DLD1 (cell line): Measurements from ENCODE around the gene VPS37B.

Source experiments
- in situ Hi-C: cut with HindIII; loops from 2 replicates; pipeline ENCODE4 v1.10.0; 2017; ENCODE audit warnings: low sequenced_read_pairs

Gene VPS37B

GRCh38 chr12:122844366-122844971 is 51.5 kb downstream of the VPS37B start:
- in situ Hi-C loops: no loop called here

- in situ Hi-C loops: no loop called here
Measured at GRCh38 chr12:122843455-122843854, 52.5 kb downstream of the VPS37B start.

GRCh38 chr12:122842505-122843405 is 53.2 kb downstream of the VPS37B start:
- in situ Hi-C loops: no loop called here

- in situ Hi-C loops: no loop called here
Measured at GRCh38 chr12:122841544-122842321, 54.2 kb downstream of the VPS37B start.

GRCh38 chr12:122840580-122841513 is 55.1 kb downstream of the VPS37B start:
- in situ Hi-C loops: no loop called here

GRCh38 chr12:122839907-122840554 is 55.9 kb downstream of the VPS37B start:
- in situ Hi-C loops: no loop called here

- in situ Hi-C loops: no loop called here
Measured at GRCh38 chr12:122838841-122839240, 57.1 kb downstream of the VPS37B start.

GRCh38 chr12:122837306-122838265 is 58.3 kb downstream of the VPS37B start:
- in situ Hi-C loops: no loop called here

GRCh38 chr12:122836027-122836921 is 59.6 kb downstream of the VPS37B start:
- in situ Hi-C loops: no loop called here

GRCh38 chr12:122835750-122836026 is 60.2 kb downstream of the VPS37B start:
- in situ Hi-C loops: no loop called here

GRCh38 chr12:122834921-122835749 is 60.8 kb downstream of the VPS37B start, which contains the start of gene HIP1R:
Gene HIP1R (plus strand): TSS chr12:122835457. CDS start chr12:122835551, 94 bp downstream.
- in situ Hi-C loops: no loop called here

GRCh38 chr12:122834104-122834920 is 61.6 kb downstream of the VPS37B start:
- in situ Hi-C loops: no loop called here

- in situ Hi-C loops: no loop called here
Measured at GRCh38 chr12:122830517-122831214, 65.3 kb downstream of the VPS37B start.

GRCh38 chr12:122827258-122827657 is 68.7 kb downstream of the VPS37B start:
- in situ Hi-C loops: no loop called here
